Stomach (tissue), 9 donors: ENCODE data around the gene PCNX1. TPM values are rescaled to one million over a fixed set of nuclear protein-coding genes. Genes with fewer than 3 reads are reported as not detected.

Source experiments
- DNase-seq, 2 donors: peaks; one replicate each; pipeline versions ENCODE4 v3.0.0 to v3.0.0-alpha.2; 2013 to 2019
- H3K27ac ChIP-seq, 5 donors: fragments of 200-600 bp in 4 of 5; sonication (generic) in 4 of 5; one replicate each; pipeline ENCODE4 v1.5.1; 2013 to 2019; ENCODE audit warnings: mild to moderate bottlenecking in 1 of 5, moderate library complexity in 1 of 5
- H3K27me3 ChIP-seq, 3 donors: fragments of 200-600 bp; sonication (generic); one replicate each; pipeline ENCODE4 v1.5.1; 2017 to 2019; ENCODE audit warnings: mixed run types in 1 of 3
- H3K36me3 ChIP-seq, 4 donors: fragments of 200-600 bp; sonication (generic); 1 replicate in 3 of 4; 2 replicates in 1 of 4; pipeline ENCODE4 v1.5.1; 2016 to 2019
- H3K4me1 ChIP-seq, 4 donors: fragments of 200-600 bp; sonication (generic); one replicate each; pipeline ENCODE4 v1.5.1; 2016 to 2019
- H3K4me3 ChIP-seq, 4 donors: fragments of 200-600 bp; sonication (generic) in 3 of 4; one replicate each; pipeline ENCODE4 v1.5.1; 2016 to 2019; ENCODE audit warnings: mild to moderate bottlenecking in 1 of 4
- H3K9me3 ChIP-seq, 4 donors: fragments of 200-600 bp; sonication (generic); one replicate each; pipeline ENCODE4 v1.5.1; 2016 to 2019
- EP300 ChIP-seq: sonication (generic); formaldehyde crosslinking; IDR thresholded peaks from one replicate; pipeline ENCODE4 v1.6.1; 2017; ENCODE audit warnings: antibody characterized with exemption
- POLR2A ChIP-seq, 4 donors: fragments of 450-650 bp; IDR thresholded peaks; one replicate each; pipeline ENCODE4 v1.6.1; 2016; ENCODE audit warnings: antibody characterized with exemption in 4 of 4, control low read depth in 2 of 4, mild to moderate bottlenecking in 1 of 4, moderate library complexity in 1 of 4
- POLR2AphosphoS5 ChIP-seq, 3 donors: sonication (generic); formaldehyde crosslinking; IDR thresholded peaks; one replicate each; pipeline ENCODE4 v1.6.1; 2016; ENCODE audit warnings: antibody characterized with exemption in 3 of 3
- WGBS, 5 donors: extraction: QIAGEN DNeasy Blood & Tissue Kit in 3 of 5; methylation state at CpG; one replicate each; pipeline versions ENCODE4 v1.1.5 to v1.1.7; 2013 to 2018; 5-methylcytosine and 5-hydroxymethylcytosine counted together
- intact Hi-C: fragments of 100-400 bp; cut with DNase I; formaldehyde crosslinking; loops from one replicate; pipeline ENCODE4 v1.15.1; 2023; ENCODE audit warnings: low total_unique reads
- polyA plus RNA-seq, 3 donors: library from polyadenylated mRNA; stranded (reverse); fragments of 200-250 nt; gene quantifications; one replicate each; pipeline ENCODE4 v1.2.3, GENCODE V29; 2013
- total RNA-seq, 5 donors: library from RNA; depleted of rRNA; stranded (reverse); fragments of >200 nt; gene quantifications; one replicate each; pipeline versions ENCODE4 v1.1.0 to v1.2.3, GENCODE V29; 2014 to 2016
- TF ChIP-seq, protein P1 (sequence below), 7 experiments: fragments of 450-650 bp in 4 of 7; fragments of 200-600 bp in 3 of 7; sonication (generic) in 3 of 7; IDR thresholded peaks; one replicate each; pipeline ENCODE4 v1.5.1; 2016 to 2019; ENCODE audit warnings: antibody characterized with exemption in 7 of 7, control low read depth in 2 of 7, mild to moderate bottlenecking in 1 of 7
- donor health status: healthy with polysubstance abuse.
- donor health status: Bipolar disorder and iron deficiency.
- donor health status: healthy.

The PCNX1 gene
- total and polyA plus RNA-seq, 8 donors = 2.3 to 198 (median 43.6) TPM

DNA sequence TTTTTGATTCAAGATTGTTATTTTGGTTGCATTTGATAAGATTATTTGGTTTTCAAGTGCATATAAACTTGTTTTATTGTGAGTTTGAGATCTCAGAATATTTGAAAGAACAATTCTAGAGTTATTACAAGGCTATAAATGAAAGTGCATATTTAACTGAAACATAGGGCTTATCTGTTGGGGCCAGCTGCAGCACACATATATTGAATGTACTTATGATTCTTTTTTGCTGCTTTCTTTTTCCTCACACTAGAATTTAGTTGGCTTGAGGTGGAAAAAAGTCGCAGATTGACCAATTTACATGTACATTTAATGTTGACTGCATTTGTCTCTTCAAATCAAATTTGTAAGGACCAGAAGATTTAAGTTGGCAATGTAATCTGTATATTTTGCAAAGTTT lies 88.0 kb downstream of the PCNX1 start:
- DNase-seq = no peak
- WGBS, 5 donors = 89 to 100% (median 91%) methylated on average over 1 of the region's 1 CpG
- TF ChIP-seq EP300 = no peak
- no peak for TF ChIP-seq POLR2A (IDR thresholded peaks at IDR 0.05)
- no peaks in the 10 kb centered on the region for H3K27me3 ChIP-seq
- no peak overlapping the region for H3K4me3 ChIP-seq
- H3K4me1 ChIP-seq = peaks cover 0 to 5% (median 2%) of the 10 kb centered on the region in 4 donors
- H3K27ac ChIP-seq = no peak overlapping the region
- intact Hi-C loops = no loop called here
- peaks cover 4 to 12% (median 7%) of the 10 kb centered on the region in 4 donors for H3K36me3 ChIP-seq
- no peaks in the 10 kb centered on the region for H3K9me3 ChIP-seq

DNA sequence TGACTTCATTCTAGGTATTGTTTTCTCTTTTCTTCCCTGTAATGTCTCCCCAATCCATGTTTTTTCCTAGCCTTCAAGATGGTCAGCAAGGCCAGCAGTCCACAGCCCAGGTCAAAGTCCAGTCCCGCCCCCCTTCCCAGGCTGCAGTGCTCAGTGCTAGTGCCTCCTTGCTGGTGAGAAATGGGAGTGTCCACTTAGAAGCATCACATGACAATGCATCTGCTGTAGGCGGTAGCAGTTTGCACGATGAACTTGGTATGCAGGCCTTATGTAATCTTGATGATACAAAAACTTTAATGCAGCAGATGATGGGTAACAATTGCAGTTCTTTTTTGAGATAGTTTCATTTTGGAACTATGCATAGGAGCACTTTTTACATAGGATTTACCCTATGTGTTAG lies 88.4 kb downstream of the PCNX1 start:
- H3K27me3 ChIP-seq = no peaks in the 10 kb centered on the region
- TF ChIP-seq, protein P1, sequence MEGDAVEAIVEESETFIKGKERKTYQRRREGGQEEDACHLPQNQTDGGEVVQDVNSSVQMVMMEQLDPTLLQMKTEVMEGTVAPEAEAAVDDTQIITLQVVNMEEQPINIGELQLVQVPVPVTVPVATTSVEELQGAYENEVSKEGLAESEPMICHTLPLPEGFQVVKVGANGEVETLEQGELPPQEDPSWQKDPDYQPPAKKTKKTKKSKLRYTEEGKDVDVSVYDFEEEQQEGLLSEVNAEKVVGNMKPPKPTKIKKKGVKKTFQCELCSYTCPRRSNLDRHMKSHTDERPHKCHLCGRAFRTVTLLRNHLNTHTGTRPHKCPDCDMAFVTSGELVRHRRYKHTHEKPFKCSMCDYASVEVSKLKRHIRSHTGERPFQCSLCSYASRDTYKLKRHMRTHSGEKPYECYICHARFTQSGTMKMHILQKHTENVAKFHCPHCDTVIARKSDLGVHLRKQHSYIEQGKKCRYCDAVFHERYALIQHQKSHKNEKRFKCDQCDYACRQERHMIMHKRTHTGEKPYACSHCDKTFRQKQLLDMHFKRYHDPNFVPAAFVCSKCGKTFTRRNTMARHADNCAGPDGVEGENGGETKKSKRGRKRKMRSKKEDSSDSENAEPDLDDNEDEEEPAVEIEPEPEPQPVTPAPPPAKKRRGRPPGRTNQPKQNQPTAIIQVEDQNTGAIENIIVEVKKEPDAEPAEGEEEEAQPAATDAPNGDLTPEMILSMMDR (IDR thresholded peaks at IDR 0.05) = no peak
- no peak for TF ChIP-seq POLR2AphosphoS5 (IDR thresholded peaks at IDR 0.05)
- no peak for TF ChIP-seq POLR2A (IDR thresholded peaks at IDR 0.05)
- no peak for TF ChIP-seq EP300
- no peak overlapping the region for H3K27ac ChIP-seq
- H3K4me1 ChIP-seq = peaks cover 0 to 5% (median 2%) of the 10 kb centered on the region in 4 donors
- WGBS, 5 donors = 77 to 85% (median 83%) methylated on average over 3 of the region's 3 CpGs
- no peak overlapping the region for H3K4me3 ChIP-seq
- intact Hi-C loops = no loop called here
- no peaks in the 10 kb centered on the region for H3K9me3 ChIP-seq
- peaks cover 4 to 12% (median 7%) of the 10 kb centered on the region in 4 donors for H3K36me3 ChIP-seq
- DNase-seq = peak in 1 of 2 donors; percentile 15

DNA sequence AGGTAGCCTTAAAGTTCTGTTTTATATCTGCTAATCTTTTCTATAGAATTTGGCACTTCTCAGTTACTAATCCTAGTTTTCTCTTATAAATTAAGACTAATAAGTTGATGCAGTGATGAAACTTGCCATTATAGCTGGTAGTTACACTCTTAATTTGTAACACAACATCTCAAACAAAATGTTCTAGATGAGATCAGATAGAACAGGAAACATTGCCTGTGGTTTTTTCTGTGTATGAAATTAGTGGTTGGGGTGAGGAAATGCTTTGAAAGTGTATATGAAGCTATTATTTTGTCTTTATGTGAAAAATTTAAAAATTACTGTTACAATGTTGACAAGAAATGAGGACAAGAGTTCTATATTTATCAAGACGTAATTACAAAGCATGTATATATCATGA lies 91.9 kb downstream of the PCNX1 start:
- Histone ChIP-seq H3K27me3 (no peaks in the 10 kb centered on the region), H3K4me1 (peaks cover 0 to 5% (median 2%) of the 10 kb centered on the region in 4 donors), H3K36me3 (peaks cover 4 to 13% (median 12%) of the 10 kb centered on the region in 4 donors), H3K4me3 (no peak overlapping the region), H3K27ac (peak overlapping the region in 4 of 5 donors; percentile 23 to 42 (median 28)), H3K9me3 (no peaks in the 10 kb centered on the region)
- intact Hi-C loops = no loop called here
- DNase-seq = no peak
- TF ChIP-seq, protein P1 (IDR thresholded peaks at IDR 0.05) = no peak
- TF ChIP-seq EP300 = no peak
- TF ChIP-seq POLR2AphosphoS5 (IDR thresholded peaks at IDR 0.05) = no peak
- TF ChIP-seq POLR2A (IDR thresholded peaks at IDR 0.05) = no peak
- 67 to 81% (median 75%) methylated on average over 1 of the region's 1 CpG for WGBS, 5 donors

DNA sequence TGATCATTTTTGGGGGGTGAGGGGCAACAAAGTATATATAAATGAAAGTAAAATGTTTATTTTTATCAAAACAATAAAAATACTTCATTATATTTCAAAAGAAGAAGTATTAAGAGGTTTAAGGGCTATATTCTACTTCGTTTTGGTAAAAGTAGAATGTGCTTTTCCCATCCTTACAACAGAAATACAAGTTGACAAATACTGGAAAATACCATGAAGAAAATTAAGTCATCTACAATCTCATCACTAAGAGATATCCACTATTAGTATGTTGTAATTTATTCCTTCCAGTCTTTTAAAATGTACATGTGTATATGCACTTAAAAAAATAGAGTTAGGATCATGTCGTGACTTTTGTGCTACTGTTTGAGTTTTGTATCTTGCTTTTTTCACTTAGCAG lies 92.8 kb downstream of the PCNX1 start:
- 89 to 94% (median 93%) methylated on average over 2 of the region's 2 CpGs for WGBS, 5 donors
- DNase-seq = no peak
- TF ChIP-seq EP300 (no peak), POLR2A (IDR thresholded peaks at IDR 0.05) (no peak), POLR2AphosphoS5 (IDR thresholded peaks at IDR 0.05) (no peak)
- TF ChIP-seq, protein P1 (IDR thresholded peaks at IDR 0.05) = no peak
- H3K9me3 ChIP-seq = no peaks in the 10 kb centered on the region
- intact Hi-C loops = no loop called here
- H3K27me3 ChIP-seq = no peaks in the 10 kb centered on the region
- H3K36me3 ChIP-seq = peaks cover 4 to 22% (median 21%) of the 10 kb centered on the region in 4 donors
- H3K4me3 ChIP-seq = no peak overlapping the region
- H3K4me1 ChIP-seq = peaks cover 0 to 5% (median 2%) of the 10 kb centered on the region in 4 donors
- H3K27ac ChIP-seq = peak overlapping the region in 4 of 5 donors; percentile 6 to 59 (median 37)

DNA sequence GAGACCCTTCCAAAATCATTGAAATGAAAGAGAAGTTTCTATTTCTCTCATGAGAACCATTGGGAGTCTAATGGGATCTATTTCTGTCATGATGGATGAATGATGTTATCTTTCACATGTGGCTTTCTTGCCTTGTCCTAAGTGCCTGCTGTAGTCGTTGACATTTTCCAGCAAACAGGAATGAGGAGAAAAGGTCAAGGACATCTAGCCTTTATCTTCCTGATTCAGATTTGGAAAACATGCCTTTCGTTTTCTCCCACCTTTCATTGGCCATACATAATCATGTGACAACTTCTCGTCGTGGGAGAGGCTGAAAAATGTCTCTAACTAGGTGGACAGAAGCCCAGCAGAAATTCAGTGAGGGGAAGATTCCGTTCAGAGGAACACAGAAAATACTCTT lies 94.5 kb downstream of the PCNX1 start:
- intact Hi-C loops = no loop called here
- H3K4me1 ChIP-seq = peaks cover 0 to 5% (median 2%) of the 10 kb centered on the region in 4 donors
- DNase-seq = peak in 1 of 2 donors; percentile 5

More for the DNA sequence above, 94.5 kb downstream of the PCNX1 start:
- H3K4me3 ChIP-seq = no peak overlapping the region
- 77 to 81% (median 79%) methylated on average over 5 of the region's 5 CpGs for WGBS, 5 donors
- TF ChIP-seq, protein P1 (IDR thresholded peaks at IDR 0.05) = no peak
- no peak for TF ChIP-seq POLR2A (IDR thresholded peaks at IDR 0.05)
- TF ChIP-seq EP300 = no peak
- TF ChIP-seq POLR2AphosphoS5 (IDR thresholded peaks at IDR 0.05) = no peak
- H3K27ac ChIP-seq = no peak overlapping the region
- H3K27me3 ChIP-seq = no peaks in the 10 kb centered on the region
- H3K36me3 ChIP-seq = peaks cover 3 to 22% (median 20%) of the 10 kb centered on the region in 4 donors
- no peaks in the 10 kb centered on the region for H3K9me3 ChIP-seq
